HepG2 (cell line): ENCODE results near the gene BIRC6.

Experiments
- KMT2B ChIP-seq: IDR thresholded peaks from 2 replicates; pipeline ENCODE4 v1.6.1; 2016; ENCODE audit warnings: missing genetic modification reagents, missing compliant biosample characterization
- MAX ChIP-seq: IDR thresholded peaks from 2 replicates; pipeline ENCODE4 v1.6.1; 2012; ENCODE audit warnings: inconsistent platforms
- SETDB1 ChIP-seq: sonication (generic); formaldehyde crosslinking; IDR thresholded peaks from 2 replicates; pipeline ENCODE4 v1.5.1; 2020; ENCODE audit warnings: missing genetic modification reagents, mild to moderate bottlenecking, borderline replicate concordance
- ZBTB7B ChIP-seq: sonication (generic); formaldehyde crosslinking; IDR thresholded peaks from 2 replicates; pipeline ENCODE4 v1.4.0; 2020; ENCODE audit warnings: missing genetic modification reagents
- ZNF24 ChIP-seq: fragments of 450-650 bp; IDR thresholded peaks from 2 replicates; pipeline ENCODE4 v1.6.1; 2017; ENCODE audit warnings: antibody characterized with exemption, mild to moderate bottlenecking
- ZNF256 ChIP-seq: sonication (generic); formaldehyde crosslinking; conservative IDR thresholded peaks from 2 replicates; pipeline ENCODE4 v1.4.0; 2020; ENCODE audit warnings: missing genetic modification reagents

- TF ChIP-seq ZNF24, result no peak
- TF ChIP-seq ZBTB7B (CRISPR knock-in tag), result no peak
- no peak for TF ChIP-seq SETDB1 (CRISPR knock-in tag)
- TF ChIP-seq ZNF256 (CRISPR knock-in tag), result no peak
- no peak for TF ChIP-seq KMT2B (CRISPR knock-in tag)
- no peak for TF ChIP-seq MAX
Observed at GRCh38 chr2:32522770-32523169, 165.9 kb downstream of the BIRC6 start.
